Measurements from ENCODE around the gene HOXB5.

GRCh38 chr17:48642059-48642842 is 48.7 kb upstream of the HOXB5 start:
- TF ChIP-seq CTCF (conservative IDR thresholded peaks at IDR 0.05 in 1 of 2, IDR thresholded peaks at IDR 0.05 in 1 of 2; ENCODE audit: extremely low read depth in 1 of 2, insufficient read depth in 1 of 2, low read depth in 1 of 2, low read length in 2 of 2) (no peak), EZH2 (IDR thresholded peaks at IDR 0.05; ENCODE audit: borderline replicate concordance, low read length) (peak; percentile 78)
